K562 (cell line): ENCODE measurements around the gene DAB1. TPM values are rescaled to one million over a fixed set of nuclear protein-coding genes. Genes with fewer than 3 reads are reported as not detected.

Source experiments
- ATAC-seq: fragments of 200-7000 bp; cut with Tn5 transposase; 3 replicates; pipeline ENCODE4 v1.9.1; 2020; ENCODE audit warnings: moderate library complexity
- BruUV-seq: library from RNA; stranded (reverse); fragments of 400-500 nt; replicated peaks from 2 replicates; lab custom pipeline; 2021; lab: Mats Ljungman, UMichigan
- CTCF ChIA-PET: fragments of 300-600 bp; formaldehyde crosslinking; extraction: SDS; loops from one replicate; lab custom pipeline; 2021; ENCODE audit warnings: low intra/inter-chr PET ratio; lab: Yijun Ruan, JAX
- POLR2A ChIA-PET: fragments of 300-600, 350-650 bp; sonication (Branson Sonifier 250); formaldehyde crosslinking; extraction: SDS; loops from one replicate; lab custom pipeline; 2021; ENCODE audit warnings: antibody characterized with exemption, inconsistent platforms; lab: Yijun Ruan, JAX
- DNase-seq, 4 experiments: peaks; one replicate each; pipeline versions ENCODE4 v3.0.0 to v3.0.0-alpha.2; 2011 to 2018; ENCODE audit warnings: low spot score in 3 of 4, mixed read lengths in 3 of 4; ENCODE audit errors: extremely low read depth in 1 of 4
- FAIRE-seq: peaks from 2 replicates; lab custom pipeline; 2011; peaks lifted over from hg19 to GRCh38; lab: Jason Lieb, UNC
- H2AFZ ChIP-seq: 2 replicates; pipeline ENCODE4 v1.6.0; 2011; ENCODE audit warnings: low read depth, low read length, control low read depth, inconsistent platforms
- H3K27ac ChIP-seq: fragments of 200-600 bp; 3 replicates; pipeline ENCODE4 v1.8.0; 2011; ENCODE audit warnings: low read depth, mild to moderate bottlenecking, control low read depth, inconsistent platforms, low read length, moderate library complexity, mixed read lengths; ENCODE audit errors: extremely low read depth
- H3K27me3 ChIP-seq, 2 experiments: fragments of 300-600 bp in 1 of 2; 2 replicates in 1 of 2; 3 replicates in 1 of 2; pipeline versions ENCODE4 v1.6.0 to v1.8.0; 2011; ENCODE audit warnings: inconsistent platforms in 2 of 2, low read length in 2 of 2, mild to moderate bottlenecking in 1 of 2, mixed read lengths in 1 of 2, moderate library complexity in 1 of 2; ENCODE audit not compliant: control insufficient read depth in 2 of 2, insufficient read depth in 2 of 2
- H3K36me3 ChIP-seq: fragments of 300-600 bp; 3 replicates; pipeline ENCODE4 v1.8.0; 2011; ENCODE audit warnings: mild to moderate bottlenecking, low read length, inconsistent platforms; ENCODE audit not compliant: control insufficient read depth, insufficient read depth
- H3K4me1 ChIP-seq, 2 experiments: fragments of 200-600 bp in 1 of 2; replicated peaks in 1 of 2; 2 replicates in 1 of 2; 3 replicates in 1 of 2; pipeline versions ENCODE4 v1.5.1 to v1.8.0; 2011; ENCODE audit warnings: inconsistent platforms in 2 of 2, low read length in 2 of 2, mild to moderate bottlenecking in 1 of 2, mixed read lengths in 1 of 2, moderate library complexity in 1 of 2; ENCODE audit not compliant: control insufficient read depth in 2 of 2, insufficient read depth in 2 of 2
- H3K4me2 ChIP-seq: 2 replicates; pipeline ENCODE4 v1.6.1; 2011; ENCODE audit warnings: low read length, control low read depth, inconsistent platforms, mixed read lengths; ENCODE audit not compliant: insufficient read depth
- H3K4me3 ChIP-seq: fragments of 200-600 bp; sonication (generic), shearing (Covaris generic); 2 replicates; pipeline ENCODE4 v1.5.1; 2016; ENCODE audit warnings: control low read depth, inconsistent platforms
- H3K79me2 ChIP-seq: fragments of 200-600 bp; 3 replicates; pipeline ENCODE4 v1.8.0; 2011; ENCODE audit warnings: low read length, inconsistent platforms; ENCODE audit not compliant: control insufficient read depth, insufficient read depth
- H3K9ac ChIP-seq, 2 experiments: 2 replicates each; pipeline versions ENCODE4 v1.6.0 to v1.6.1; 2011; ENCODE audit warnings: low read depth in 2 of 2, low read length in 2 of 2, control low read depth in 1 of 2, inconsistent platforms in 1 of 2, mild to moderate bottlenecking in 1 of 2, mixed read lengths in 1 of 2; ENCODE audit not compliant: insufficient read depth in 1 of 2
- H3K9me1 ChIP-seq: one replicate; pipeline ENCODE4 v1.6.0; 2011; ENCODE audit warnings: inconsistent platforms, mild to moderate bottlenecking, low read length, moderate library complexity; ENCODE audit not compliant: control insufficient read depth, insufficient read depth
- H3K9me3 ChIP-seq: replicated peaks from 2 replicates; pipeline ENCODE4 v1.5.1; 2011; ENCODE audit warnings: low read depth, low read length, inconsistent platforms; ENCODE audit not compliant: control insufficient read depth, insufficient read depth
- H4K20me1 ChIP-seq: replicated peaks from 2 replicates; pipeline ENCODE4 v1.6.1; 2011; ENCODE audit warnings: low read length, inconsistent platforms, mixed read lengths; ENCODE audit not compliant: control insufficient read depth, insufficient read depth
- ASH1L ChIP-seq: fragments of 450-650 bp; IDR thresholded peaks from 2 replicates; pipeline ENCODE4 v1.6.1; 2018; ENCODE audit warnings: borderline replicate concordance, mild to moderate bottlenecking, low read depth; ENCODE audit not compliant: partially characterized antibody
- C11orf30 ChIP-seq: fragments of 450-650 bp; IDR thresholded peaks from 2 replicates; pipeline ENCODE4 v1.6.1; 2016; ENCODE audit warnings: low read depth, mild to moderate bottlenecking
- ELF2 ChIP-seq: fragments of 250-450 bp; sonication (Bioruptor Pico); IDR thresholded peaks from 2 replicates; pipeline ENCODE4 v1.5.0; 2021; ENCODE audit warnings: mild to moderate bottlenecking
- GABPB1 ChIP-seq: sonication (generic); formaldehyde crosslinking; IDR thresholded peaks from 2 replicates; pipeline ENCODE4 v1.8.0; 2022; ENCODE audit warnings: mild to moderate bottlenecking, missing genetic modification reagents
- HDAC2 ChIP-seq: fragments of 450-650 bp; IDR thresholded peaks from 2 replicates; pipeline ENCODE4 v1.6.1; 2016; ENCODE audit warnings: mild to moderate bottlenecking
- HDAC8 ChIP-seq: fragments of 450-650 bp; IDR thresholded peaks from 2 replicates; pipeline ENCODE4 v1.6.1; 2016; ENCODE audit warnings: mild to moderate bottlenecking, missing genetic modification characterization, moderate library complexity, missing compliant biosample characterization
- HINFP ChIP-seq: fragments of 450-650 bp; conservative IDR thresholded peaks from 2 replicates; pipeline ENCODE4 v1.6.1; 2016; ENCODE audit warnings: missing genetic modification characterization, low read depth, mild to moderate bottlenecking, control low read depth, missing compliant biosample characterization
- RHOXF2B ChIP-seq: fragments of 250-450 bp; sonication (Bioruptor Pico); conservative IDR thresholded peaks from 2 replicates; pipeline ENCODE4 v1.5.1; 2021
- ZFP30 ChIP-seq: fragments of 250-450 bp; sonication (Bioruptor Pico); IDR thresholded peaks from 2 replicates; pipeline ENCODE4 v1.8.0; 2022; ENCODE audit warnings: moderate library complexity, mild to moderate bottlenecking, inconsistent platforms, borderline replicate concordance
- ZNF3 ChIP-seq: fragments of 250-450 bp; sonication (Bioruptor Pico); IDR thresholded peaks from 2 replicates; pipeline ENCODE4 v1.5.0; 2021; ENCODE audit warnings: mild to moderate bottlenecking, moderate library complexity
- WGBS: fragments of 100-300 bp; shearing (Covaris generic); methylation state at CpG from one replicate; pipeline ENCODE4 v1.1.6; 2016; ENCODE audit warnings: low coverage, mixed read lengths; ENCODE audit not compliant: insufficient coverage; ENCODE audit errors: missing lambda C conversion rate; 5-methylcytosine and 5-hydroxymethylcytosine counted together
- in situ Hi-C: fragments of 300-500 bp; cut with MboI; formaldehyde crosslinking; loops from 4 replicates; pipeline ENCODE4 v1.15.0; 2018; ENCODE audit warnings: inconsistent platforms, mixed read lengths
- intact Hi-C: fragments of 100-400 bp; cut with micrococcal nuclease; formaldehyde crosslinking; loops from 2 replicates; pipeline ENCODE4 v1.14.2; 2022
- polyA plus RNA-seq, 8 experiments: library from polyadenylated mRNA; depleted of rRNA in 4 of 8; stranded (reverse) in 5 of 8; unstranded in 3 of 8; fragments of >200 nt; fragmentation: Nextera tagmentation in 2 of 8; fragmentation: Illumina TruSeq in 1 of 8; extraction: Ambion mirVana in 2 of 8; extraction: Trizol in 1 of 8; gene quantifications; 2 replicates each; pipeline versions ENCODE4 v1.2.1 to v1.2.3, GENCODE V29; 2011 to 2014; ENCODE audit warnings: inconsistent platforms in 1 of 8, missing spikeins in 1 of 8
- total RNA-seq, 7 experiments: library from RNA; depleted of rRNA in 6 of 7; stranded (reverse); fragments of >200 nt in 6 of 7; fragmentation: Illumina TruSeq in 2 of 7; extraction: Trizol in 2 of 7; gene quantifications; 2 replicates each; pipeline versions ENCODE4 v1.2.1 to v1.2.3, GENCODE V29; 2011 to 2021; ENCODE audit warnings: low replicate concordance in 1 of 7
- TF ChIP-seq, protein P1 (sequence below): fragments of 250-450 bp; sonication (Bioruptor Pico); IDR thresholded peaks from 2 replicates; pipeline ENCODE4 v1.9.0; 2021; ENCODE audit warnings: mild to moderate bottlenecking, inconsistent platforms

Gene DAB1
- total and polyA plus RNA-seq, 9 of the 15 experiments (the other 6 are each of a cell fraction or from before 2014, with no cell fraction given), result not detected

DNA sequence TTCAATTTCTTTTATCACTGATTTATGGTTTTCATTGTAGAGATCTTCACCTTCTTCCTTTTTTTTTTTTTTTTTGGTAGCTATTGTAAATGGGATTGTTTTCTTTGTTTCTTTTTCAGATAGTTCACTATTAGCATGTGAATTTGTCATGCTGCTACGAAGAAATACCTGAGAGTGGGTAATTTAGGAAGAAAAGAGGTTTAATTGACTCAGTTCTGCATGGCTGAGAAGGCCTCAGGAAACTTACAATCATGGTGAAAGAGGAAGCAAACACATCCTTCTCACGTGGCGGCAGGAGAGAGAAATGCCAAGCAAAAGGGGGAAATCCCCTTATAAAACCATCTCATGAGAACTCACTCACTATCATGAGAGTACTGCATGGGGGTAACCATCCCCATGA, 66.4 kb downstream of the DAB1 start:
- H3K9me1 ChIP-seq, result no peaks in the 10 kb centered on the region
- ChIA-PET POLR2A (no interaction called here), CTCF (no interaction called here)
- H3K27me3 ChIP-seq, result no peaks in the 10 kb centered on the region
- intact Hi-C loops, result no loop called here
- DNase-seq (no peak), FAIRE-seq (no peak), ATAC-seq (no peak)
- H3K27ac ChIP-seq, result no peak overlapping the region
- no peak overlapping the region for H2AFZ ChIP-seq
- H3K4me3 ChIP-seq, result no peak overlapping the region
- no peak overlapping the region for H3K4me2 ChIP-seq
- H3K4me1 ChIP-seq, result no peaks in the 10 kb centered on the region
- in situ Hi-C loops, result no loop called here
- H4K20me1 ChIP-seq, result no peaks in the 10 kb centered on the region
- 0% methylated on average over 3 of the region's 3 CpGs for WGBS
- BruUV-seq, result no TSS peak
- H3K9ac ChIP-seq, result no peak overlapping the region
- TF ChIP-seq ELF2 (CRISPR knock-in tag) (no peak), HINFP (tag) (no peak), C11orf30 (no peak), ZFP30 (CRISPR knock-in tag) (no peak), RHOXF2B (CRISPR knock-in tag) (no peak), ZNF3 (CRISPR knock-in tag) (no peak), ASH1L (no peak), HDAC2 (no peak), HDAC8 (tag) (no peak), GABPB1 (CRISPR knock-in tag) (no peak)
- TF ChIP-seq, protein P1, sequence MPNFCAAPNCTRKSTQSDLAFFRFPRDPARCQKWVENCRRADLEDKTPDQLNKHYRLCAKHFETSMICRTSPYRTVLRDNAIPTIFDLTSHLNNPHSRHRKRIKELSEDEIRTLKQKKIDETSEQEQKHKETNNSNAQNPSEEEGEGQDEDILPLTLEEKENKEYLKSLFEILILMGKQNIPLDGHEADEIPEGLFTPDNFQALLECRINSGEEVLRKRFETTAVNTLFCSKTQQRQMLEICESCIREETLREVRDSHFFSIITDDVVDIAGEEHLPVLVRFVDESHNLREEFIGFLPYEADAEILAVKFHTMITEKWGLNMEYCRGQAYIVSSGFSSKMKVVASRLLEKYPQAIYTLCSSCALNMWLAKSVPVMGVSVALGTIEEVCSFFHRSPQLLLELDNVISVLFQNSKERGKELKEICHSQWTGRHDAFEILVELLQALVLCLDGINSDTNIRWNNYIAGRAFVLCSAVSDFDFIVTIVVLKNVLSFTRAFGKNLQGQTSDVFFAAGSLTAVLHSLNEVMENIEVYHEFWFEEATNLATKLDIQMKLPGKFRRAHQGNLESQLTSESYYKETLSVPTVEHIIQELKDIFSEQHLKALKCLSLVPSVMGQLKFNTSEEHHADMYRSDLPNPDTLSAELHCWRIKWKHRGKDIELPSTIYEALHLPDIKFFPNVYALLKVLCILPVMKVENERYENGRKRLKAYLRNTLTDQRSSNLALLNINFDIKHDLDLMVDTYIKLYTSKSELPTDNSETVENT (CRISPR knock-in tag), result no peak
- no peaks in the 10 kb centered on the region for H3K9me3 ChIP-seq
- H3K79me2 ChIP-seq, result no peaks in the 10 kb centered on the region
- H3K36me3 ChIP-seq, result no peaks in the 10 kb centered on the region
